T-helper 1 cell (primary cell): ENCODE measurements around the gene XPO4.
"Not testable (repeated sequence)": the region's sequence is repeated elsewhere in the genome, so short reads cannot be mapped to it uniquely, and the experiment has no call there.

Experiments used
- DNase-seq, 5 donors: peaks; one replicate each; pipeline ENCODE4 v3.0.0-alpha.2; 2012 to 2020

The XPO4 gene

GRCh38 chr13:20780317-20780716 lies 122.2 kb downstream of the XPO4 start:
- no peak for DNase-seq

DNA sequence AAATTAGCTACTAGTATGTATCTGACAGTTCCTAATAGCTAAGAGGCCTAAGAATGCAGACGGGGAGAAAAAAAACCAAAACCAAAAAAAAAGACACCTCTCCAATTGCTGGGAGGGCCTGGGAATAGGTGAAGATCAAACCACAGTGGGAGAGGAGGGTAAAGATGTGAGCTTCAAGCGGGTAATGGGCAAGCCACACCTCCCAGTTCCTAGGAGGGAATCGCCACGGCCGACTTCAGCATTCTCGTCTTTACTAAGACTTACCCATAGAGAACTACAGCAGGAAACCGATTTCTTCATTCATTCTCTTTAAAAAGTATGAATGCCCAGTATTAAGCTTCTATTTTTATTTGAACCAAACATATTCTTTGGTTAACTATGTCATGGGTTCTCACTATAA lies 123.1 kb downstream of the XPO4 start:
- no peak for DNase-seq

GRCh38 chr13:20778311-20778710 lies 124.2 kb downstream of the XPO4 start:
- no peak for DNase-seq

GRCh38 chr13:20776751-20777150 lies 125.8 kb downstream of the XPO4 start:
- no peak for DNase-seq

GRCh38 chr13:20775961-20776360 lies 126.6 kb downstream of the XPO4 start:
- DNase-seq: no peak

GRCh38 chr13:20774746-20775145 lies 127.8 kb downstream of the XPO4 start:
- DNase-seq: no peak

- peak; percentile 84 to 94 (median 90) for DNase-seq
These were observed 129.1 kb downstream of the XPO4 start, which contains the start of gene EEF1AKMT1 for GRCh38 chr13:20773194-20774080. EEF1AKMT1 (minus strand) TSS chr13:20773961; CDS start chr13:20757598, 16,363 bp downstream.

GRCh38 chr13:20772401-20773131 lies 130.0 kb downstream of the XPO4 start:
- no peak for DNase-seq

DNA sequence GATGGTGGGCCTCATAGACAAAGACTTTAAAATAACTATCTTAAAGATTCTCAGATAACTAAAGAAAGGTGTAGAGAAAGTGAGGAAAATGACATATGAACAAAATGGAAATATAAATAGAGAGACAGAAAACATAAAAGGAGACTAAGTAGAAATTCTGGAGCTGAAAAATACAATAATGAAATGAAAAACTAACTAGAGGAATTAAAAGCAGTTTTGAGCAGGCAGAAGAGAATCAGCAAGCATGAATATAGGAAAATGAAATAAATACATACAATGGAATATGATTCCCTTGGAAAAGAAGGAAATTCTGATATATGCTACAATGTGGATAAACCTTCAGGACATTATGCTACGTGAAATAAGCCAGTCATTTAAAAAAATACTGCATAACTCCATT lies 132.7 kb downstream of the XPO4 start:
- no peak for DNase-seq

- DNase-seq: no peak
These were observed 133.5 kb downstream of the XPO4 start for GRCh38 chr13:20769091-20769490.

DNA sequence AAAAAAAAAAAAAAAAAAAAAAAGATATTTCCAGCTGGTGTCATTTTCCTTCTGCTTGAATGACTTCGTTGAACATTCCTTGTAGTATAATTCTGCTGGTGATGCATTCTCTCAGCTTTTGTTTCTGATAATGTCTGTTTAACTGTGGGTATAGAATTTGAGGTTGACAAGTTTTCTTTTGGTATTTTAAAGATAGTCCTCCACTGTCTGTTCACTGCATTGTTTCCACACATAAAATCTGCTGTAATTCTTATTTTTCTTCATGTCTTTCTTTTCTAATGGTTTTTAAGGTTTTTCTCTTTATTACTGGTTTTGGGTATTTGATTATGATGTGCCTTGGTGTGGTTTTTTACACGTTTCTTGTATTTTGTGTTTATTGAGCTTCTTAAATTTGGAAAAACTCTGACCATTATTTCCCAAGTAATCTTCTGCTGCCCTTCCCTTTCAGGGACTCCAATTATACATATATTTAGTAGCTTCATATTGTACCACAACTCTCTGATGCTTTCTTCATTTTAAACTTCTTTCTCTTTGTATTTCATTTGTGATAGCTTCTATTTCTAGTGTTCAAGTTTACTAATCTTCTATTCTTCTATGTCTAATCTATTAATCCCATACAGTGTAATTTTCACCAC lies 135.1 kb downstream of the XPO4 start:
- DNase-seq: no peak

DNA sequence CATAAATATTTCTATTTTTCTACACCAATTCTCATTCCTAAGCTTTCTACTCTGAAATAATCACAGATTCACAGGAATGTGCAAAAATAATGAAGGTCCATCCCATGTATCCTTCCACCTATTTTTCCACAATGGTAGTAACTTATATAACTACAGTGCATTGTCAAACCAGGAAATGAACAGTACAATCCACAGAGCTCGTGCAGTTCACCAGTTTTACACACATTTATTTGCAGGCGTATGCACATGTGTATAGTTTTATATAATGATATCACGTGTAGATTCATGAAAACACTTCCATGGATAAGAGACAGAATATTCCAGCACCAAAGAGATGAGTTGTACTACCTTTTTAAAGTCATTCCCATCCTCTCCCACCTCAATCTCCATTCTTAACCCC lies 141.7 kb downstream of the XPO4 start:
- DNase-seq: no peak

- DNase-seq: no peak
These were observed 148.5 kb downstream of the XPO4 start for GRCh38 chr13:20754009-20754408.

GRCh38 chr13:20749377-20749776 lies 153.2 kb downstream of the XPO4 start:
- no peak for DNase-seq

GRCh38 chr13:20743830-20744404 lies 158.6 kb downstream of the XPO4 start:
- not testable (repeated sequence) for DNase-seq

DNA sequence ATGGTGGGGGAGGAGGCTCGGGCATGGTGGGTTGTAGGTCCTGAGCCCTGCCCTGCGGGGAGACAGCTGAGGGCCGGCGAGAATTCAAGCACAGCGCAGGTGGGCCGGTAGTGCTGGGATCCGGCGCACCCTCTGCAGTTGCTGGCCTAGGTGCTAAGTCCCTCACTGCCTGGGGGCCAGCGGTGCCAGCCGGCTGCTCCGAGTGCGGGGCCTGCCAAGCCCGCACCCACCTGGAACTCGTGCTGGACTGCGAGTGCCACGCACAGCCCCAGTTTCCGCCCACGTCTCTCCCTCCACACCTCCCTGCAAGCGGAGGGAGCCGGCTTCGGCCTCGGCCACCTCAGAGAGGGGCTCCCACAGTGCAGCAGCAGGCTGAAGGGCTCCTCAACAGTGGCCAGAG lies 162.5 kb downstream of the XPO4 start:
- DNase-seq: no peak

- no peak for DNase-seq
These were observed 163.9 kb downstream of the XPO4 start for GRCh38 chr13:20738616-20739015.

GRCh38 chr13:20729633-20730585 lies 172.6 kb downstream of the XPO4 start:
- DNase-seq: no peak

DNA sequence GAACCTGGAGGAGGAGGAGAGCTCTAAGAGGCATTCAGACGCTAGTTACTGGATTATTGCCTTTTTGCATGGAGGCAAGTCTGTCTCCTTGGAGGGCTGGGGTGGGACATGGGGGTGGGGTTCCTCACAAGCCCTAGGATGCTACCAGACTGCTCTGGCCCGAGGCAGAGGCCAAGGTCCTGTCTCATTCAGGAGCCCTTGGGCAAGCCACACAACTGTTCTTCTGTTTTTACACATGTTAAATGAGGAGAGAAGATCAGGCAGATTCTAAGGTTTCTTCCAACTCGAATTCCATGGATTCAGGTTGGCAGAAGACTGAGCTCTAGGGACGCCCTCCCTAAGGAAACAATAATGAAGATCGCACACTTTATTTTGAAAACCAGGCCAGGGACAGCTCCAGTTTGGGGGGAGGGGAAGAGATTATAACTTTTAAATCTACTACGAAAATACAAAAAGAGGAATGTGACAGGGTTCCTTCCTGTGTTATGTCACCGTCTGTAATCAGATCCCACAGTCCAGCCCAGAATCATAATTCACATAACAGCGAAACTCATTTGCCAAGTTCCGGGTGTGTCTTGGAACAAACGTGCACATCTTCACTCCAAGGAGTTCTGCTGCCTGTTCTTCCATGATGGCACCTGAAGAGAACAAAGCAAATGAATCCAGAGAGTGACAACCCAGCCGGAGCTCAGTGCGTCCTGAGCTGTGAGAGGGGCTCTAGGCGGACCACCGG lies 173.8 kb downstream of the XPO4 start:
- DNase-seq: no peak

- no peak for DNase-seq
These were observed 174.7 kb downstream of the XPO4 start for GRCh38 chr13:20727856-20728255.
